Upper lobe of left lung (tissue), 4 donors: ENCODE measurements around the gene UGCG.

Experiments
- CTCF ChIP-seq, 6 experiments: fragments of 450-650 bp in 4 of 6; fragments of 200-600 bp in 2 of 6; sonication (generic) in 2 of 6; IDR thresholded peaks; one replicate each; pipeline ENCODE4 v1.5.1; 2016 to 2019; ENCODE audit warnings: antibody characterized with exemption in 6 of 6
- EP300 ChIP-seq, 4 donors: sonication (generic); formaldehyde crosslinking; IDR thresholded peaks; one replicate each; pipeline ENCODE4 v1.5.1; 2017; ENCODE audit warnings: antibody characterized with exemption in 4 of 4, control low read depth in 2 of 4
- POLR2A ChIP-seq, 4 donors: fragments of 450-650 bp; IDR thresholded peaks; one replicate each; pipeline ENCODE4 v1.5.1; 2016 to 2017; ENCODE audit warnings: antibody characterized with exemption in 4 of 4, mild to moderate bottlenecking in 2 of 4

GRCh38 chr9:111896942-111897600 lies 457 bp downstream of the UGCG start:
- TF ChIP-seq CTCF (IDR thresholded peaks at IDR 0.05): peak in 2 of 6 experiments; percentile 8
- no peak for TF ChIP-seq EP300 (IDR thresholded peaks at IDR 0.05)
- no peak for TF ChIP-seq POLR2A (IDR thresholded peaks at IDR 0.05)
